GM21381 (cell line): ENCODE data around the gene SYT6.

Experiments used
- ATAC-seq: cut with Tn5 transposase; IDR thresholded peaks from one replicate; pipeline ENCODE4 v1.9.1; 2021; ENCODE audit warnings: mild to moderate bottlenecking, moderate library complexity; ENCODE audit not compliant: unreplicated experiment

The SYT6 gene

DNA sequence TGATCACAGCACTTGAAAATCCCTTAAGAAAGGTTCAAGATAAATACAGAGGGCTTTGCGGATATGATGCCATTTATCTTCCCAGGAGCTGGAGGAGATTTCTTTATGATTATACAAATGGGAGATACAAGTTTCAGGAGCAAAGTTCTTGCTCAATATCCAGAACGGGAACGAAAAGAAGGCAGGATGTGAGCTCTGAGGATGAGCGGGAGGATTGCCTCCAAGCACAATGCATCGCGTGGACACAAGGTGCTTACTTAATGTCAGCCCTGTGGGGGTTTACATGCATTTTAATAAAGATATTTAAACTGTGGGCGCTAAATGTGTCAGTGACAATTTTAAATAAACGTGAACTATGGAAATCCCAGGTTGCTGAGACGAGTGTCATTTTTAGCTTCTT is 59.0 kb downstream of the SYT6 start:
- ATAC-seq, result no peak

DNA sequence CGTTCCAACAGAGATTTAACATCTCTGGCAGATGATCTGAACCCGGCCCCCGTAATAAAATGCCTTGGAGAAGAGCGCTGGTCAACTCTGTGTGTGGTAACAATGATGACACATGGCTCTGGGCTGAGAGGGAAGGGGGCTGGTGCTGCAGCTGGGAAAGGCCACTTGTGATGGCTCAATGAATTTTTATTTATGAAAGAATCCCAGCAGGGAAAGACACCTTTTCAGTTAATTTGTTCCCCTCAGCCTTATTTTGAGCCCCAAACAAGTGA is 59.4 kb downstream of the SYT6 start:
- no peak for ATAC-seq

DNA sequence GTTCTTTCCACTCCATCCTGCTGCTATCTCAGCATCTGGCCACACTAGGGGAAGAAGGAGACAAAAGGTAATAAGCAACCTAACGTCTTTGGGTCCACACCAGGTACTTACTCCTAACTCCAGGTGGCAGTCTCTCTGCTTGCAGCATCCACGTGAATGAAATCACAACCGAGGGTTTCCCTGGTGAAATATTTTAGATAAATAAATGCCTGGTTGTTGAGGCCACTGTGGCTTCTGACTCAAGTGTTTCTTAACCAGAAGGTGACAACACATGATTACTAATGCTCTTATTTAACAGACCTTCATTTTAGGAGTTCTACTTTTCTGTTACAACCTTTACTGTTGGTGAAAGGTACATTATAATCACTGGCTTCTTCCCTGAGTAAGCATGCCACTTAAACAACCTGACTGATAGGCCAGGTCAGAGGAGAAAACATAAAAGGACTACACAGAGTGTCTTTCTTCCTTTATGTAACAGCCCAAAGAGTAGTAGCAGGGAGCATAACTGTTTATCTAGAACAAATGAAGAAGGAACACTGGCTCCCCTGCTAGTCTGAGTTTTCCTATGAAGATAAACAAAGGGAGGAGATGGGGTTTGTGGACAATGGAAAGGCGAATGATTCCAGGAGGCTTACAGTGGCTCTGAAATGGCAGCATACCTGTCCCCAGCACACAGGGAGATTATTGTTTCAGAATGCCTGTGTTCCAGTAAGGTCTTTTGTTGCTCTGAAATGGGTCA is 59.9 kb downstream of the SYT6 start:
- ATAC-seq, result no peak

DNA sequence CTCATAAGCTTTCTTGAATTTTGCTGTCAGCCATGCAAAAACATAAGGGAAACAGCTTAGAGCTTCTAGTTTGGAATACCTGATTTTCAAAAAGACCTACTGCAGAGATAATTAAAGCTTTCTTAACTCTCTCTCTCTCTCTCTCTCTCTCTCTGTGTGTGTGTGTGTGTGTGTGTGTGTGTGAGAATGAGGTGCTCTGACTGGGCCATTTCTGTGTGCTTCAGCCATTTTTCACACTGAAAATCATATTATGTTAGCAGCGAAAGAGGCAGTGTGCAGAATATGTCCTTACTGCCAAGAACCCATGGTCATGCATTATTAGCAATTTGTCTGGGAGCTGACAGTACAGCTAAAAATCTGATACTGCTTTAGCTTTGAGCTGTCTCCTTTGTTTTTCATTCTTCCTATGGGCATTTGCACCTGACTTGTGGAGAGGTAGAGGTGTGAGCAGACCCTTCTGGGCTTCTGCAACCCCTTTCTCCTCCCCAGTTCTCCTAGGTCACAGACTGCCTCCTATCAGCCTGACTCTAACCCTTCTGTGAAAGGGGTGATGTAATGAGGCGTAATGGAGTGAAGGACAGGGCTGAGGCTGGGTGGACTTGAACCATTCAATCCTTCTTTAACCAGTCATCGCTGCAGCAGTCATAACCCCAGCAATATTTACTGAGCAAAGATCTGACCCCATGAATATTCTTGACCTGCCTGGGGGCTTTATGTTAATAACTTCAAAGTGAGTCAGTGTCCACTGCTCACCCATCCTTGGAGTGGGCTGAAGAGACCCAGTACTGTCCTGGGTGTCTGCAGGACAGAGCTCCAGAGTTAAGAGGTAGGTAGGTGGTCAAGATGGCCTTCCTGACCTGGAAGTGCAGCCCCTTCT is 61.2 kb downstream of the SYT6 start:
- no peak for ATAC-seq

DNA sequence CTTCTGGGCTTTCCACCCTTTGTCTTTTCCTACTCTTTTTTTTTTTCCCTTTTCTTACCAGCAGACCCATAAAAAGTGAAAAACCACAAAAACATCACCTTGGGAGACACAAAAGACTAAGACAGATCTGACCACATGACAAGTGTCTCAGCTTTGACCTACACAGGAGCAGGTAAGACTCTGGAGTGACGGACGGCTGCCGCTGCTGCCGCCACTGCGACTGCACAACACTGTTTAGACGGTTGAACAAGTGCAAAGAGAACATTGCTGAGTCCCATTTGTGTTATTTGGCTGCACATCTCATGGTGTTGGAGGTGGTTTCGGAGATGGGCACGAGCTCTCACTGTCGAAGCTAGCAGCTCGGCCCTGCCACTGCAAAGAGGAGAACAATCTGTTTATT is 62.0 kb downstream of the SYT6 start:
- no peak for ATAC-seq

DNA sequence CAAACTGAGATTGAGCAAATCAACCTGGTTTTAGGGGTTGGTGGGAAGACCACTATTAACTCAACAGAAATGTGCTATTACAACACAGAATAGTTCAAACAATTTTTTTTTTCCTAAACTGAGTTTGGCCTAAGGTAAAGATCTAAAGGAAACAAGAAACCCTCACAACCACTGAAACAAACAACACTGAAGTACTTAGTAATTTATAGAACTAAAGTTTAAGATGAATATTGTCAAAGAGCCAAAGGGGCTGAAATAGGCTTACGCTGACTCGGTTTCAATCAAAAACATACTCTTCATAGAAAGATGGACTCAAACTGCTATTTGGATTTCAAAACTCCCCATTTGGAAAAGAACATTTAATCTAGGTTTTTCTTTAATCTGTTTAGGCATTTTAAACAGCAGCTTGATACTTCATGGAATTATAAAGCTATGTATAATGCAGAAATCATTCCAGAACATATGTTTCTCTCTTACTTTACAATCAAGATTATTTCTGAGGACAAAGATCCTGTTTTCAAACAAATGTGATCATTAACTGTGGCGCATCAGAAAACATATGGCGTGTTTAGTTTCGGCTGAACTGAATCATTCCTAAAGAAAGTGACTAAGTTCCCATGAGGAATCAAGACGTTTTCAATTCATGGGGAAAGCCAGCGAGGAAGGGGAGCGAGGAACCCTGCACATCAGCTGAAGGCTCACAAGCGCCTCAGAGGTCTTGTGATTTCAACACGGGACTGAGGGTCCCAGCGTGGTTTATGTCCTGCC is 62.7 kb downstream of the SYT6 start:
- no peak for ATAC-seq

DNA sequence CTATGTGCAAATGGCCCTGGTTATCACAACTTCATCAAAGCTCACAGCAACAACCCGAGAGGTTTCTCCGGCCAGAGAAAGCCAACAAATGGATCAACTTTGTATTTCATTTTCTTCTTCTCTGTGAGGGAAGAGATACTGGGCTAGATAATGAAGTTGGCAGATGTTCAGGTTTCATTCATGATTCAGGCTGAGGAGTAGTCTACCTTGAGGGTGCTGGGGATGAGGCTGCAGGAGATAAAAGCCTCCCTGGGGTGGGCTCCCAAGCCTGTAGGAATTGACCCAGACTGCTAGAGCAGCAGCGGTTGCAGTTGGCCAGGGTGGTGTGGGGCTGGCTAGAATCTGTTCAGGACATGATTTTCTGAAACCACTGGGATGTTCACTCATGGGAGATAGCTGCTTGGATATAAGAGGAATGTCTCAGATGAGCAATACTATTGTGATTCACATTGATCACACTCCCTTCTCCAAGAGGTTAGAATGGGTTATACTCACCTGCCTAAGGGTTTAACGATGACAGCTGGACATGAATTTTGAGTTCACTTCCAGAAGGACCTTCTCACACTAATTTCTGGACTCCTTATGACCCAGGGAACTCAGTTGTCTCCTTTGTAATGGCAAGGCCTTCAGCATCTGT is 64.0 kb downstream of the SYT6 start:
- ATAC-seq, result no peak

DNA sequence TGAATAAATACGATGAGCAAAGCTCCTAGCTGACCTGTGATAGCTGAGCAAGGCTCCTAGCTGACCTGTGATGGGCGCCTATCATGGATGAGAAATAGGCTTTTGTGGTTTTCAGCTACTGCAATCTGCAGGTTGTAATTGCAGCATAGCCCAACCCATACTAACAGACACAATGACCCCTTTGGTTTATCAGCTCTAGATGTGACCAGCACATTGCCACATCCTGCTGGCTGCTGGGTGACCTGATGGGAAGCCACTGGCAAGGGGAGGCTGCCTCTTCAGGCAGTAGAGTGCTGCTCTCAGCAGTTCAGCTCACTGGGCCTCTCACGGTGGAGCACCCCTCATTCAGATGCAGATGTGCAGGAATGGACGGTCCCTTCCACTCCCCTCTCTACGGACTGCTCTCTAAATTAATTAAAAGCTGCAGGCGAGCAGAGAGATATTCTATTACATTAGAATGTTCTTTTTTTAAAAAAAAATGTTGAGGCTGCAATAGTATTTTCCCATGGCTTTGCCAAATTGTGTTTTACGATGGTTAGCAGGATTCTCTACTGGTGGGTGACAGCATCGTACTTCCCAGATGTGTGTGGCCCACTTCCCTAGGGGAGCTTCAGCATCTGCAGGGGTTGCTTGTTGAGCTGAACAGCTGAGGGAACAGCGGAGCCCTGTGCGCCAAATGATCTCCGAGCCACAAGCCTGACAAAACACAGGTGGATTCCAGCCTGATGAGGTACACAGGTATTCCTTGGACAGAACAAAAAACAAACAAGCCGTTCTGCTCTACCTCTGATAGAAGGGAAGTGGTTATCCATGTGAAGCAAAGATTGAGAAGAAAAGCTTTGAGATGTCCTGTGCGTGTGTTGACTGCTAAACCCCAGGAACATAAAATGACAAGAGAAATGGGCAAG is 65.0 kb downstream of the SYT6 start:
- no peak for ATAC-seq

DNA sequence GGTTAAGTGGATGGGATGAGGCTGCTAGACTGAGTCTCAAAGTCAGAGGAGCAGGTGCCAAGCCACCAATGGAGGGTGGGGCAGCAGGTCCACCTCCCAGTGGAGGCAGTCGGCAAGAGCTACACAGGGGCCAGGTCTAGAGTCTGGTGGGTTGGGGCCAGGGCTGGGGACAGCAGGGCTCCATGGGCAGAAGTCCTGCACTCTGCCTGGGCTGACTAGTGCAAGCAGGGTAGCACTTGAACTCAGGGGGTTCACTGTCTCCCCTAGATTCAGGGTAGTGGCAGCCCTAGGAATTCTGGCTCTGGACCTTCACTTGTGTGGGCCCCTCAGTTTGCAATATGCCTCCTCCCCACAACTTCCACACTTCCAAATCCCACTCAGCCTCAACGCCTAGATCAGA is 66.2 kb downstream of the SYT6 start:
- no peak for ATAC-seq

DNA sequence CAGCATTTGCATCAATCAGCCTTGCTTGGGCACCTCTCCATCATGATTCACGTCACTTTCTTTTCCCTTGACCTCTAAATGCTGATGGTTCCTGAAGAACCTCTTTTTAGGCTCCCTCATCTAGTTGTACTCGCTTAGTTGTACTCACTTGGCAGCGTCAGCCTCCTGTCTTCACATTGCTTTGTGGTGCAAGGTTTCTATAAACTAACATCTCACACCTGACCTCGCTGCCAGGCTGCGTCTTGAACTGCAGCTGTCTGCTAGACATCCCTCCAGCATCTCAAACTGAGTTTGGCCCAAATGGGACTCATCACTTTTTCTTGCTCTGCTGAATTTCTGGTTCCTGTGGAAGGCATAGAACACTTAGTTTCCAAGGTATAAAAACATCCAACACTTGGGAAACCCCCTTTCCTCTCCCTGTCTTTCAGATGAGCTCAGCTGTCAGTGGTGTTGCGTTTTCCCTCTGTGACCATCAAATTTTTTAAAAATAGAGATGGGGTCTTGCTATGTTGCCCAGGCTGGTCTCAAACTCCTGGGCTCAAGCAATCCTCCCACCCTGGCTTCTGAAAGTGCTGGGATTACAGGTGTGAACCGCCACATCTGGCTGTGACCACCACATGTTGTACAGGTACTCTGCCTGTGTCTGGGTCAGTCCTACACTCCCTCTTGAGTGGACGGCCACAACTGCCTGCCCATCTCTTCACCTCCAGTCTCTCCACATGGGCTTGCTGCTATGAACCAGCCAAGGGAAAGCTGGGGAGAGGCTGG is 66.9 kb downstream of the SYT6 start:
- no peak for ATAC-seq

DNA sequence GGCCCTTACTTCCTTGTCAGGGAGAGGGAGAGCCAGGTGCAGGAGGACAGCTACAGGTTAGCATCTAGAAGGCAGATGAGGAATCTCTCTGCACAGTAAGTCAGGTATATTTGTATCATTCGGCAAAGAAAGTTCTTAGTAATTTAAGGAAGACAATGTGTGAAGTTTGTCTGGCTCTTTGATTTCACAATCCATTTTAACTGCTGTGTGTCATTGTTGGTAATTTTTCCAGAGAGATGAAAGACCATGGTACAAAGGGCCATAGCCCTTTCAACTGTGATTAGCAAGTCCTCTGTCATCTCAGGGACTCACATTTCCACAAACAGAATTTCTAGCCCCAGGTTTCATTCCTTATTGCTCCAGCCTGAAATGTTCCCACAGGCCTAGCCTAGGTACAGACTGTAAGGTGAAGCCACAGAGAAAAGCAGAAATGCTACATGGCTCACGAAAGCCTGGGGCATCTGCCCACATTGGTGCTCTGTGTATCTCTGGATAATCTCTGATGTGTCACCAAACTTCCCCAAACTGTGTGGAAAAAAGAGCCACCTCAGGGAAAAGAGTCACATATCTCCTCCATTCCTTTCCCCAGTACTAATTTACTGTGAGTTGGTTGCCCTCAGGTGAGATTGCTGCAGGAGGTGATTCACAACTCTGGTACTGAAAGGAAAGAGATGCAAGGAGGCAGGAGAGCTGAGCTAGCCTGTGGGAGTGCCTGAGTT is 70.6 kb downstream of the SYT6 start:
- no peak for ATAC-seq

DNA sequence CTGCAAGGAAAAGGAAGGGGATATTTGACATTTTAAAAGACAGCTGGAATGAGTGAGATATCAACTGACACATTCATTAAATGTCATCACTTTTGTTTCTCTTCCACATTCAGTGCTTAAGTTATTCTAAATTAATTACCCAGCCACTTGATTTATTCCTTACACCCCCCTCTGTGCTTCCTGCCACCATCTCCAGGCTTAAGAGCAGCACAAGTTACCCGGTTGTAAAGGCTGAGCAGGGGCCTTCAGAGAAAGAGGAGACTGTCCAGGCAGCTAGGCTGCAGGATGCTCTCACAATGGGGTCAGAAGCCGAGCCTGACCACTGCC is 71.4 kb downstream of the SYT6 start:
- no peak for ATAC-seq

DNA sequence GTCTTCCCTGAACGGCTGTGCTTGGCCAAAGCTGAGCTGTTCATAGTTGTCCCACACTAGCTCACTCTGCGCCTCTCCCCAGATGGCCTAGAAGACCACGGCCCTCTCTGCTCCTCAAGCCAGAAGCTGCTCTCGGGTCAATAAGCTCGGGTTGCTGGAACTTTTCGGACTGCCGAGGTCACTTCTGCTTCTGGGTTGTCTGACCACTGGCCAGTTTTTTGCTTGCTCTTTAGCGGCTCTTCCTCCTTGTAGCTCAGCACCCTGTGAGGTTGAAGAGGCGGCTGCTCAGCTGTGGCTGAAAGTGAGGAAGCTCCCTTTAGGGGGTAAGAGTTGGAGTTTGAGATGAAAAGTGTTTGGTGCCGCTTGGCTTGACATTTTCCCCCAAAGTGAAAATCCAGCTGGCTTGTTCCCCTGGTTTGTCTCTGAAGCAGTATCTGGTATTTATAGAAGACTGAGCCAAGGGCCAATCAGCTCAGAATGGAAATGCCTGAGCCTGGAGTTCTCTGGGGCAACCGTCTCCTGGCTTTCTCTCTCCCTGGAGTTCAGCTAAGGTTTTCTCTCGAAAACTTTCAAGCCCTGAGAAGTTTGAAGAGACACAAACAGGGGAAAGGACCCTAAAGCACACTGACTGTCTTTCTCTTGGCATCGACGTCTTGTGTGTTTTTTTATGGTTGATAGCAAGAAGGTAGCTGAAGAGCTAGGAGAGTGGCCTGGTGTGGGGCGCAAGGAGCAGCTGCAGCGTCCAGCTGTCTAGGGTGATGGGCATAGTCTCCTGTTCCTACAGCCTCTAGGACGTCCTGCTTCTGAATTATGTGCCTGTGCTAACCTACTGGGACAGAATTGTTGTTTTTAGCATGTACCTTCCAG is 72.0 kb downstream of the SYT6 start:
- no peak for ATAC-seq

DNA sequence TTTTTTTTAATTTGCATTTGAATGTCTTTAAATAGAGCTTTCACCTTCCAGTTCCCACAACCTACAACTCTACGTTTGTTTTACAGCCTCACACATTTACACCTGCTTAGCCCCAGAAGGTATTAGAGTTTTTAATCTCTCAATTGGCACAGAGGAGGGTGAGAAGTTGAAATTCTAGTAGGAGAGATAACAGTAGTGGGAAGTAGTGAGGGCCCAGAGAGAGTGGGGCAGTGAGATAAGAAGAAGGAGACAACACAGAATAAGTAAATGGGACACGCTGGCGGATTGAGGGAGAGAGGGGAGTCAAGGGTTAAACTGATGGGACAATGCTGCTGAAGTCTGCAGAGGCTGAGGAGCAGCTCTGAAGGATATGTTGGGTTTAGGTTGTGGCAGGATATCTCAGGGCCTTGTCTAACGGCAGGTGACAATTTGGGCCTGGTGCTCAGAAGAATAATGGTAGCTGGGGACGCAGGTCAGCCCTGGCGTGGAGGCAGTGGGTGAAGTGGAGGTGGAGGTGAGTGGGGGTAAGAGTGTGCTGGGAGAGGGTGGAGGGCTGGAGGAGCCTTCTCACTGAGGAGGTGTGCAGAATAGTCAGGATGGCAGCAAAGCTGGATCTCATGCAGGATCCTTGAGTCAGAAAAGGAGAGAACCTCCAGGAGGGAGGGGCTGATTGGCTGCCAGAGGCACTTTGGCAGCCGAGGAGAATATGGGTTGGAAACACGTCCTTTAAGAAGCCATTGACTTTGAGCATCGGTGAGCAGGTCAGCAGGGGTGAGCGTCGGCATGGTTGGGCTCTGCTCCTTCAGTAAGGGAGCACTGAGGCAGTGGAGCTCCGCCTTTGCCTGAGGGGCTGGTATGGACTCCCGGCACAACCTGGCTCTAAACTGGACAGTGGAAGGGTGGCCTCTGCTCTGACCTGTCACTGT is 72.9 kb downstream of the SYT6 start:
- no peak for ATAC-seq

DNA sequence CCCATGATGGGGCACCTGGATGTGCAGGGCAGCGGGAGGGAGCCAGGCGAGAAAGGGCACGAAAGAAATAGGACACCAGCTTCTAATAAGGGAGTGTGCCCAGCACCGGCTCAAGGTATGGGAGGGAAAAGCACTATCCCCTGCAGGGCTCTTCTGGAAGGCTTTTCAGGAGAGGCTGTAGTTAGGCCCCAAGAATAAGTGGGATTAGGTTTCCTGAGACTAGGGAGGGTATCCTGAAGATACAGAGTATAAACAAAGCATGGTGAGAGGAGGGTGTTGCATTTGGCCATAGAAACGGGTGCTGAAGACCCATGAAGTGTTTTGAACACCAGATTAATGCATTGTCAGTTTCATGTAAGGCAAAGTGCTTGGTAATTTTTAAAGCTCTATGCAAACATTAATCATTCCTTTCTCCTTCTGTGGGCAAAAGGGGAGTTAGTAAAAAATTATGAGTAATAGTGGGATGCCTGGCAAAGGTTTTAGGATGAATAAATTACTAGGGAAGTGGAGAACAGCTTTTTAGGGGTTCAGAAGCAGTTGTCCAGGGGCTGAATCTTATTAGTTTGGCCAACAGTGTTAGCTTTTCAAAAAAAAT is 74.0 kb downstream of the SYT6 start:
- ATAC-seq, result no peak

DNA sequence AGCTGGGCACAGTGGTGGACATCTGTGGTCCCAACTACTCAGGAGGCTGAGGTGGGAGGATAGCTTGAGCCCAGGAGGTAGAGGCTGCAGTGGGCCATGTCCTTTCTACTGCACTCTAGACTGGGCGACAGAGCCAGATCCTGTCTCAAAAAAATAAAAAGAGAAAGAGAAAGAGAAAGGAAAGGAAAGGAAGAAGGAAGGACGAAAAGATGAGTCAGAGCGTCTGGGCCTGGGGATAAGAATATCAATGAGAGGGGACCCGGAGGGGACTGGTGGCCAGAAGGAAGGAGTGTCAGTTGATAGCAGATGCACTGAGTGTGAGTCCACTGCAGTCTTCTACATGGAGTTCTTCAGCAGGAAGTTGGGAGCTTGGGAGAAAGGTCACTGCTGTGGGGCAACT is 75.6 kb downstream of the SYT6 start:
- no peak for ATAC-seq

DNA sequence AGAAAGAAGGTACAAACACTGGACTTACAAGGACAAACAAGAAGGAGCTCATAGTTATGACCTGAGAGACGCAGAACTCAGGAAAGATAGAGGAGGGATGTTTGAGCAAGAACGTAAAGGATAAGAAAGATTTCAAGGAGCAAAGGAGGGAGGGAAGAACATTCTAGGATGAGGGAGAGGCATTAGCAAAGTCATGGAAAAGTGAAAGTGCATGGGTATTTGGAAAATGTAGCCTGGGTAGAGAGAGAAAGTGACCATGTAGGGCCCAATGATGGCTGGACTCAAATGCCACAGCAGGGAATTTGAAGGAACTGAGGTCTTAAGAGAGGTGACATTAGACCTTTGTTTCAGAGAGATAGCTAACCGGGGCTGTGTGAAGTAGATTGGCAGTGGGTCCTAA is 76.5 kb downstream of the SYT6 start:
- ATAC-seq, result no peak
